Cardiac muscle cell (in vitro differentiated cells and primary cell): Measurements from ENCODE around the gene CHI3L1. TPM values are rescaled to one million over a fixed set of nuclear protein-coding genes. Genes with fewer than 3 reads are reported as not detected.

ENCODE experiments used
- DNase-seq, 2 donors: peaks; one replicate each; pipeline versions ENCODE4 v3.0.0 to v3.0.0-alpha.2; 2010 to 2017; ENCODE audit warnings: low read depth in 1 of 2, low spot score in 1 of 2
- H3K27ac ChIP-seq: fragments of 200-600 bp; sonication (generic); 2 replicates; pipeline ENCODE4 v1.5.1; 2016
- H3K27me3 ChIP-seq: fragments of 200-600 bp; sonication (generic); 2 replicates; pipeline ENCODE4 v1.6.0; 2016; ENCODE audit warnings: control low read depth
- H3K36me3 ChIP-seq: fragments of 200-600 bp; sonication (generic); 2 replicates; pipeline ENCODE4 v1.5.1; 2016; ENCODE audit warnings: control low read depth
- H3K4me1 ChIP-seq: fragments of 200-600 bp; sonication (generic); 2 replicates; pipeline ENCODE4 v1.8.1; 2017; ENCODE audit warnings: low read depth, mild to moderate bottlenecking, mixed run types
- H3K4me3 ChIP-seq: fragments of 200-600 bp; sonication (generic); 2 replicates; pipeline ENCODE4 v1.5.1; 2016; ENCODE audit warnings: mild to moderate bottlenecking
- H3K9me3 ChIP-seq: fragments of 200-600 bp; sonication (generic); 2 replicates; pipeline ENCODE4 v1.5.1; 2017; ENCODE audit warnings: low read depth, mild to moderate bottlenecking, control low read depth
- polyA plus RNA-seq: library from polyadenylated mRNA; unstranded; fragments of >200 nt; fragmentation: Nextera tagmentation; extraction: Ambion mirVana; gene quantifications from 2 replicates; pipeline ENCODE4 v1.2.1, GENCODE V29; 2016
- total RNA-seq: library from RNA; depleted of rRNA; stranded (reverse); fragments of >200 nt; gene quantifications from 2 replicates; pipeline ENCODE4 v1.2.3, GENCODE V29; 2016
- TF ChIP-seq, protein P1 (sequence below): IDR thresholded peaks from 2 replicates; pipeline ENCODE4 v1.5.1; 2012; ENCODE audit warnings: low read depth, mild to moderate bottlenecking, low read length

Gene CHI3L1
- total and polyA plus RNA-seq, 2 experiments from 2014 or later, result 1.4 TPM; not detected in 1

DNA sequence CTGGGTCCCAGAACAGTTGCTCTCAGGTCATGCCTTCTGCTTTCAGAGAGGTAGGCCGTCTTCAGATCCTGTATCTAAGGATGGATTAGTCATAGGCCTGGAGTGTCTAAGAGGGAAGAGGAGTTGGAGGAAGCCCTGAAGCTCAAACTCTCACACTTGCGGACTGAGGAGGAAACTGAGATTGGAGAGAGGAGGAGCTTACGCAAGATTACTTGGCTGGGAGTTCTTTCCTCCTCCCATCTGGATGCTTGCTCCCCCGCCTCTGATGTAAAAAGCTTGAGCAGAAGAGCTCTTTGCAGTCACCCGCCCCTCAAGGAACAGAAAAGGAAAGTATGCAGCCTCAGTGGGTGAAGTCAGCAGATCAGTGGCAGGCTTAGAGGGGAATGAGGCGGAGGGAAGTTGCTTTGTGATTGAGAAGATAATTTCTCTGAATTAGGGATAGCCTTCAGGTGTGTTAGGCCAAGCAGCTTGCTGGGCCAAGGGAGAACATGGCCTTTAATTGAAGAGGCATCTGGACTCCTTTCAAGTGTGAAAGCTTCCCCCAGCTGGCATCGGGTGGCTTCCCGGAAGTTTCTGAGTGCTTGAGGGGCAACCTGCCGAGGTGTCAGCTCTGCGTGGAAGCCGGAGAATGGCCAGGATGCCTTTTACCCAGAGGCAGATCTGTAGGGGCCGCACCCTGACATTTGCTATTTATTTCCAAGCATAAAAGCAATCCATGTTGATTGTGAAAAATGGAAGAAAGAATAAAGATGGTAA is 52.4 kb downstream of the CHI3L1 start:
- Histone ChIP-seq H3K27ac (no peak overlapping the region), H3K9me3 (no peaks in the 10 kb centered on the region), H3K36me3 (no peaks in the 10 kb centered on the region), H3K4me1 (peaks cover 26% of the 10 kb centered on the region), H3K4me3 (no peak overlapping the region), H3K27me3 (no peaks in the 10 kb centered on the region)
- TF ChIP-seq, protein P1, sequence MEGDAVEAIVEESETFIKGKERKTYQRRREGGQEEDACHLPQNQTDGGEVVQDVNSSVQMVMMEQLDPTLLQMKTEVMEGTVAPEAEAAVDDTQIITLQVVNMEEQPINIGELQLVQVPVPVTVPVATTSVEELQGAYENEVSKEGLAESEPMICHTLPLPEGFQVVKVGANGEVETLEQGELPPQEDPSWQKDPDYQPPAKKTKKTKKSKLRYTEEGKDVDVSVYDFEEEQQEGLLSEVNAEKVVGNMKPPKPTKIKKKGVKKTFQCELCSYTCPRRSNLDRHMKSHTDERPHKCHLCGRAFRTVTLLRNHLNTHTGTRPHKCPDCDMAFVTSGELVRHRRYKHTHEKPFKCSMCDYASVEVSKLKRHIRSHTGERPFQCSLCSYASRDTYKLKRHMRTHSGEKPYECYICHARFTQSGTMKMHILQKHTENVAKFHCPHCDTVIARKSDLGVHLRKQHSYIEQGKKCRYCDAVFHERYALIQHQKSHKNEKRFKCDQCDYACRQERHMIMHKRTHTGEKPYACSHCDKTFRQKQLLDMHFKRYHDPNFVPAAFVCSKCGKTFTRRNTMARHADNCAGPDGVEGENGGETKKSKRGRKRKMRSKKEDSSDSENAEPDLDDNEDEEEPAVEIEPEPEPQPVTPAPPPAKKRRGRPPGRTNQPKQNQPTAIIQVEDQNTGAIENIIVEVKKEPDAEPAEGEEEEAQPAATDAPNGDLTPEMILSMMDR, result no peak
- DNase-seq, result peak in 1 of 2 donors; percentile 93

- Histone ChIP-seq H3K27ac (no peak overlapping the region), H3K27me3 (no peaks in the 10 kb centered on the region), H3K4me3 (no peak overlapping the region), H3K9me3 (no peaks in the 10 kb centered on the region), H3K4me1 (peaks cover 48% of the 10 kb centered on the region), H3K36me3 (no peaks in the 10 kb centered on the region)
- TF ChIP-seq, protein P1, result no peak
- DNase-seq, result no peak
Measured at GRCh38 chr1:203131548-203132200, 54.8 kb downstream of the CHI3L1 start.

DNA sequence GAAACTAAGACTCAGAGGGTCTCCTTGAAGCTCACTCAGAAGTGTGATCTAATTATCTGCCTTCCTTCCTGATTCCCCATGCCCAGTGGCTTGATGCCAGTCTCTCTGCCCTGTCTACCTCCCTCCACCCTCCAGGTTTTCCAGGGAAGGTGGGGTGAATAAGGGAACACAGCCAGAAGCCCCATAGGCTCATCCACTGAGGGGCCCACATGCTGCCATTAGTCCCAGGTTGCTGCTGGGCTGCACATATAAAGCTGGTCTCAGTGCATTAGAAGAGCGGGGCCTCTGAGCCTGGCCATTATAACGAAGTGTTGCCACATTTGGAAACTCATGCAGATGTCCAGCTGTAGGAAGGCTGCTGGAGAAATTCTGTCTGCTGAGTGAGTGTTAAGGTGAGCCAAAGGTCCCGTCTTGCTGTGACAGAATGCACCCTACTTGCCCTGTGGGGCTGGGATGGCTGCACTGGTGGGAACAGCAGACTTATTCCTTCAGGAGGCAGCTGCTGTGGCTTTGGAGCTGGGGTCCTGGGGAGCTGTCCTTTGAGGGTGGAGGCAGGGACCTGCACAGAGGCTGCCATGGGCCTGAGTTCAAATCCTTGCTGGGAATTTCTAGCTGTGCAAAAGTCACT is 56.0 kb downstream of the CHI3L1 start:
- Histone ChIP-seq H3K4me3 (no peak overlapping the region), H3K27ac (no peak overlapping the region), H3K9me3 (no peaks in the 10 kb centered on the region), H3K36me3 (no peaks in the 10 kb centered on the region), H3K27me3 (no peaks in the 10 kb centered on the region), H3K4me1 (peaks cover 53% of the 10 kb centered on the region)
- TF ChIP-seq, protein P1, result no peak
- DNase-seq, result no peak

DNA sequence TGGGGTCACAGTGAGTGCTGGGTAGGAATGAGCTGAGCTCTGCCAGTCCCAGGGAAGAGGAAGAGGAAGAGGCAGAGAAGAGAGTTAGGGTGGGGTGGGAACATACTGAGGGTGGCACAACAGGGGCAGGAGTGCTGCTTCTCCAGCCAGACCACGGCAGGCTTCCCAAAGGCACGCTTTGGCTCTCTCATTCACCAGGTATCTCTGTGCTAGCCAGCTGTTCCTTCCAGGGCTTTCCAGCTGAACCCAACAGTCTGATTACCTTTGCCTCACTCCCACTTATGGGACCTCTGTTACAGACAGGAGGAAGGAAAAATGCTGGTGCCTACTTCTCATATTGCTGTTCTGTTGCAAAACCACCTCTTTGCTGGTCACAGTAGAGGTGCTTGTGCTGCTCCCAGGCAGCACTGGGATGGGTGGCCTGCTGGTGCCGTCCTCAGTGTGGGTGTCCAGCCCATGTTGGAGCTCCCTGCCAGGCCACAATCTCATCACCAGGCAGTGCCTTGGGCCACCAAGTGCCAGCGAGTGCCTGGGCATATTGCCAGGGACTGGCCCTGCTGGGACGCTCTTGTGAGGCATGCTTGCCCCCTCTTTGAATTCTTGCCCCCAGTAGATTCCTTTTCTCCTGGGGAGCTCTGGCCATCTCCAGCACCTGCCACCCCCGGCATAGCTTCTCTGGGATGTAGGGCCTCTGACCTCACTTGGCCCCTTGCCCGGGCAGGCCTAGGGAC is 56.8 kb downstream of the CHI3L1 start:
- TF ChIP-seq, protein P1, result no peak
- Histone ChIP-seq H3K36me3 (no peaks in the 10 kb centered on the region), H3K9me3 (no peaks in the 10 kb centered on the region), H3K4me1 (peaks cover 55% of the 10 kb centered on the region), H3K27ac (no peak overlapping the region), H3K4me3 (no peak overlapping the region), H3K27me3 (no peaks in the 10 kb centered on the region)
- DNase-seq, result no peak

Other genes with a start within 250 kb of the CHI3L1 start
- 105 and 188 TPM in 2 replicates for gene ADIPOR1, start 228.4 kb downstream of the CHI3L1 start, total RNA-seq
- 130 and 211 TPM in 2 replicates for gene ADIPOR1, start 228.4 kb downstream of the CHI3L1 start, polyA plus RNA-seq
- gene CYB5R1, start 219.4 kb downstream of the CHI3L1 start, total RNA-seq, result 36.1 and 79.2 TPM in 2 replicates
- 51.1 and 104 TPM in 2 replicates for gene CYB5R1, start 219.4 kb downstream of the CHI3L1 start, polyA plus RNA-seq
- 67.1 and 109 TPM in 2 replicates for gene TMEM183A, start 179.3 kb downstream of the CHI3L1 start, total RNA-seq
- 56.1 and 99.7 TPM in 2 replicates for gene TMEM183A, start 179.3 kb downstream of the CHI3L1 start, polyA plus RNA-seq
- gene PPFIA4, start 160.2 kb downstream of the CHI3L1 start, total RNA-seq, result 207 and 215 TPM in 2 replicates
- gene PPFIA4, start 160.2 kb downstream of the CHI3L1 start, polyA plus RNA-seq, result 63.0 and 97.5 TPM in 2 replicates
- 0.18 TPM in 1 of 2 replicates, not detected in the other for gene MYOG, start 100.7 kb downstream of the CHI3L1 start, total RNA-seq
- 0.62 TPM in 1 of 2 replicates, not detected in the other for gene MYOG, start 100.7 kb downstream of the CHI3L1 start, polyA plus RNA-seq
- gene ADORA1, start 59.0 kb downstream of the CHI3L1 start, total RNA-seq, result 8.5 and 14.9 TPM in 2 replicates
- 12.2 and 22.2 TPM in 2 replicates for gene ADORA1, start 59.0 kb downstream of the CHI3L1 start, polyA plus RNA-seq
- gene MYBPH, start 10.9 kb downstream of the CHI3L1 start, total RNA-seq, result 0.53 and 1.4 TPM in 2 replicates
- gene MYBPH, start 10.9 kb downstream of the CHI3L1 start, polyA plus RNA-seq, result 0.86 and 2.1 TPM in 2 replicates
- 0.03 TPM in 1 of 2 replicates, not detected in the other for gene CHIT1, start 43.0 kb upstream of the CHI3L1 start, total RNA-seq
- not detected in 2 replicates for gene CHIT1, start 43.0 kb upstream of the CHI3L1 start, polyA plus RNA-seq
- 45.6 and 57.9 TPM in 2 replicates for gene BTG2, start 118.8 kb upstream of the CHI3L1 start, total RNA-seq
- 64.2 and 66.0 TPM in 2 replicates for gene BTG2, start 118.8 kb upstream of the CHI3L1 start, polyA plus RNA-seq
- 2.3 and 8.2 TPM in 2 replicates for gene FMOD, start 164.4 kb upstream of the CHI3L1 start, total RNA-seq
- gene FMOD, start 164.4 kb upstream of the CHI3L1 start, polyA plus RNA-seq, result 3.1 and 7.6 TPM in 2 replicates